Prostate gland (tissue), 2 donors: ENCODE measurements around the gene TNS3.

Experiments used
- CTCF ChIP-seq, 4 experiments: fragments of 200-600 bp in 2 of 4; fragments of 450-650 bp in 2 of 4; sonication (generic) in 2 of 4; IDR thresholded peaks; 1 replicate in 3 of 4; 2 replicates in 1 of 4; pipeline ENCODE4 v1.5.1; 2016 to 2019; ENCODE audit warnings: antibody characterized with exemption in 4 of 4, mild to moderate bottlenecking in 2 of 4, moderate library complexity in 2 of 4
- POLR2A ChIP-seq: fragments of 450-650 bp; IDR thresholded peaks from one replicate; pipeline ENCODE4 v1.6.1; 2016; ENCODE audit warnings: antibody characterized with exemption, mild to moderate bottlenecking
- POLR2AphosphoS5 ChIP-seq: sonication (generic); formaldehyde crosslinking; IDR thresholded peaks from one replicate; pipeline ENCODE4 v1.6.1; 2017; ENCODE audit warnings: antibody characterized with exemption

GRCh38 chr7:47478017-47478344 lies 103.9 kb downstream of the TNS3 start:
- TF ChIP-seq CTCF (IDR thresholded peaks at IDR 0.05), result no peak
- TF ChIP-seq POLR2AphosphoS5, result no peak
- TF ChIP-seq POLR2A, result no peak
